AG09309 (cell line): ENCODE data around the gene ACSM2A.
"Not testable (repeated sequence)": the region's sequence is repeated elsewhere in the genome, so short reads cannot be mapped to it uniquely, and the experiment has no call there.

Experiments
- DNase-seq: peaks from one replicate; pipeline ENCODE4 v3.0.0-alpha.2; 2010; ENCODE audit warnings: low read depth
- H3K4me3 ChIP-seq: 2 replicates; pipeline ENCODE4 v1.5.1; 2011; ENCODE audit warnings: mild to moderate bottlenecking, low read depth, low read length, moderate library complexity; ENCODE audit not compliant: control insufficient read depth
- CTCF ChIP-seq: IDR thresholded peaks from 2 replicates; pipeline ENCODE4 v1.5.1; 2011; ENCODE audit warnings: mild to moderate bottlenecking, low read depth, low read length, inconsistent platforms; ENCODE audit not compliant: insufficient read depth, control insufficient read depth; ENCODE audit errors: missing control alignments

ACSM2A gene

GRCh38 chr16:20441191-20441590 lies 10.1 kb upstream of the ACSM2A start:
- DNase-seq, result no peak
- TF ChIP-seq CTCF, result no peak
- H3K4me3 ChIP-seq, result no peak overlapping the region

DNA sequence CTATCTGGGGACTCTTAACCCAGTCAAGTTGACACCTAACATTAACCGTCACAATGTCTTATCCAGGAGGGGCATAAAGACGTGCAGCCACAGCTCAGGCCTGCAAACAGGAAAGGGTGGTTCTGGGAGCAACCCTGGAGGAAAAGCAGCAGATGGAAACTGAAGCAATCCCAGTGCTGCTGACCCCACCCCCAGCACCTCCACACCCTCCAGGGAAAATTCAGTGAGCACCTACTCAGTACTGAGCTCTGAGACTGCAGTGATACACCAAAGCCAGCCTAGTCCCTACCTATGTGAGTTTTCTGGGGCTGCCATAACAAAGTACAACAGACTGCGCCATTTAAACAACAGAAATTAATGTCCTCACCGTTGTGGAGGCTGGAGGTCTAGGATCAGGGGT lies 9.5 kb upstream of the ACSM2A start:
- DNase-seq, result not testable (repeated sequence)

DNA sequence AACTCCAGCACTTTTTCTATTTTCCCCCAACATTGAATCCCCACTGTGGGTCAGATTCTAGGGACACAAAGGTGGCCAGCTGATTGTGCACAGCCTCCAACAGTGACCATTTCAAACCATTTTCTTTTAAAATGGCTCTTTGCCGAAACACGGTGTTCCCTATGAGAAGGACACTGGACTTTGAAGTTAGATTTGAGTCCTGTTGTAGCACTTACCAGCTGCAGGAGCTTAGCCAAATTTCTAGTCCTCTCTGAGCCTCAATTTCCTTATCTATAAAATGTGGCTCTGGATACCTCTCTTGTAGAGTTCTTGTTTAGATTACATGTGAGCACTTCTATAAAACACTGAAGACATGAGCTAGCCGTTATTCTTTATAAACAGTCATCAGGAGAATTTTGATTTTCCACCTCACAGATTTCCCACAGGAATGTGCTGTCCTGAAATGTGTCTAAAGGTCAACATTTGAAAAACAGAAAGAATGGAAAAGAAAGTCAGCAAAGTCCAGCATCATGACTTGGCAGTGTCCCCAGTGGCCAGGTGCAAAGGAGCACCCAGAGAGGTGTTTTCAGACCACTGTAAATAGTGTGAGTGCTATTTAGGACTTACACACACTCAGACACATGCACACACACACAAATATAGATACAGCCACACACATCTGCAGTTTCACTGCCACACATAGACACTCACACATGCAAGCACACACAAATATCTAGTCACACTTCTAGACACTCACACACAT lies 4.5 kb upstream of the ACSM2A start:
- not testable (repeated sequence) for H3K4me3 ChIP-seq, DNase-seq

More for the DNA sequence above, 9.5 kb upstream of the ACSM2A start:
- not testable (repeated sequence) for H3K4me3 ChIP-seq

DNA sequence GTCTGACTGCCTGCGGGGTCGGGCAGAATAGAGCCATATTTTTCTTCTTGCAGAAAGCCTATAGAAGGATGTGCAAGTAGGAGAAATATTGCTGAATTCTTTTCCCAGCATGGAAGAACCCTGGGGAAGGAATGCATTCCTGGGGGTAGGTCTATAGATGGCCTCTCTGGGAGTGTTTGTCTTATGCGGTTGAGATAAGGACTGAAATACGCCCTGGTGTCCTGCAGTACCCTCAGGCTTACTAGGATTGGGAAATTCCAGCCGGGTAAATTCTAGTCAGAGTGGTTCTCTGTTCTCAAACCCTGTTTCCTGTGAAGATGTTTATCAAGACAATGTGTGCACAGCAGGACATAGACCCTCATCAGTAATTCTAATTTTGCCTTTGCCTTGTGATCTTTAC lies 2.3 kb downstream of the ACSM2A start:
- H3K4me3 ChIP-seq, DNase-seq: not testable (repeated sequence)

- not testable (repeated sequence) for DNase-seq, H3K4me3 ChIP-seq
Measured at GRCh38 chr16:20459227-20459626, 7.9 kb downstream of the ACSM2A start.

- DNase-seq, H3K4me3 ChIP-seq: not testable (repeated sequence)
Measured at GRCh38 chr16:20460313-20460712, 9.0 kb downstream of the ACSM2A start.

DNA sequence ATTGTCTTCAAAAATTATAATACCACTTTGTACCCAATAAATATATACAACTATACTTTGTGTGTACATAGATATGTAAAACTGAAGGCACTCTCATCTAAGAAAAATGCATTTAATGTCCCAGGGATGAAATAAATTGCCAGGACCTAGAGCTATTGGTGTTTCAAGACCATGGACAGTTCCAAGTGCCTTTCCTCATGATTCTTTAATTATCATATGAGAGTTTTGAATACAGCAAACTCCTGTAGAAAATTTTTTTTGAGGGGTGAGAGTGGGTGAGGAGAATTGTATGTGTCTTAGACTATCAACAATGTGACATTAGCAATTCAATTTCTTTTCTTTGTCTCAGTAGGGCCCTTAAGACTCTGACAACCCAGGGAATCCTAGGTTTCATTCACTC lies 17.6 kb downstream of the ACSM2A start:
- DNase-seq, H3K4me3 ChIP-seq: not testable (repeated sequence)

- not testable (repeated sequence) for H3K4me3 ChIP-seq, DNase-seq
Measured at GRCh38 chr16:20469930-20470329, 18.6 kb downstream of the ACSM2A start.

DNA sequence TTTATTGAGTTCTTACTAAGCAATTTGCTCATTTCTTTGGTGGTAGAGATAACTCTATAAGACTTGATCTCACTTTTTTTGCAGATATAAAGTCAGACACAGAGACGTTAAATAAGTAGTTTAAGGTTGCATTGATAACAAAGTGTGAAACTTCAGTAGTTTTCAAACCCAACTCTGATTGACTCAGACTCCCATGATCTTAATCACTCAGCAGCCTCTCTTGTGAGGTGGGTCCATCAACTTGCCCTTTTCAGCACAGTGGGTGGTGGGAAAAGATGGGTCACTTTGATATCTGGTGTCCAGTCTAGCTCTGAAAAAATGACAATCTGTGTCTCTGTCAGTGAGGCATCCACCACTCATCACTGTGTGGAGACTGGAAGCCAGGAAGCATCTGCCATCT lies 19.4 kb downstream of the ACSM2A start:
- not testable (repeated sequence) for H3K4me3 ChIP-seq, DNase-seq

DNA sequence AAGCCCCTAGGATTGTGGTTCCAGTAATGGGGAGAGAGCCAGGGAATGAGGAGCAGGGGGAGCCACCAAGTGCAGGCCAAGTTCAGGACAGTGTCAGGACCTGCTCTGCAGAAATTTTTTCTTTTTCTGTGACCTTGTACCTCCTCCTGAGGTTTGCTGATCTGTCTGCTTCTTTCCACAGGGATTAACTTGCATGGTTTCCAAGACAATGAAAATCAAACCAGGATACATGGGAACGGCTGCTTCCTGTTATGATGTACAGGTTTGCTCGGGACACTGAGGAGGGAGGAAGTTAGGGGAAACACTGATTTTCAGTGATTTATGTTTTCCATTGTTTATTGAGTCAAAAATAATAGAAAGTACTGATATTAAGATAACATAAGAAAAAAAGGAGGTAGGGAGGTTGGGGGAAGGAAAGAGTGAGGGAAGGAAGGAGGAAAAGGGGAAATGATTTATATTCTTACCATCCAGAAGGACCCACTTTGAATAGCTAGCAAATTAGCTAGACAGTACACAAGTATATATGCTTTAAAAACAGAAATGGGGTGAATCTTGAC lies 25.9 kb downstream of the ACSM2A start:
- DNase-seq, H3K4me3 ChIP-seq: not testable (repeated sequence)

DNA sequence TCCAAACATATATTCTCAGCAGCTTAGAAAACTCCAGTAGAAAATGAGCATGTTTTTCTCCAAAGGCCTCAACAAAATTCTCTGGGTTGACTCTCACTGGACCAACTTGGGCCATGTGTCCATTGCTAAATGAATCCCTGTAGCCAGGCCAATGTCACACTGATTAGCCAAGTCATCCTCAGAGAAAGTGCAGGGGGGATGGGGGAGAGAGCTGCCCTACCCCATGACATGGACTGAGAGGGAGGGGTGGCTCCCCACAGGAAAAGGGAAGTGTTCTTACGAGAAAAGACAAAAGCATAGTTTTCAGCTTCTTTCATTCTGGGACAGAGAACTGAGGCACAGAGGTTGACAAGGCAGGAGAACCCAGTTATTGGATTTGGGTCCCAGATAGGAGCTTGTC lies 32.7 kb downstream of the ACSM2A start:
- not testable (repeated sequence) for DNase-seq, H3K4me3 ChIP-seq

DNA sequence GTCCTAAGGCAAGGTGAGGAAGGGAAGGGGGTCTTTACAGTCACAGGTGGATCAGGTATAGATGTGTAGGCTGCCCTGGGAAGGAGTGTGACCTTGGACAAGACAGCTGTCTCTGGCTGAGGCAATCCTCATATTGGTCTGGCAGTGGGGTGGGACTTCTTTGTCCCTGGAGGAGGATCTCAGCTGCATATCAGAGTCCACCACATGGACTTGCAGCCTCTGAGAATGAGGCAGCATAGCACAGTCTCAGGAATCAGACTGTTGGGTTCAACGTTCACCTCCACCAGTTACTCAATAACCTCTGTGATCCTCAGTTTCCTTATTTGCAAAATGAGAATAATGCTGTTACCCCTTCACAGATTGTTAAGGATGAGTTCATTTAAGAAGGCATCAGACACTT lies 33.4 kb downstream of the ACSM2A start:
- TF ChIP-seq CTCF, result no peak
- no peak for DNase-seq
- no peak overlapping the region for H3K4me3 ChIP-seq
